Panc1 (cell line): Measurements from ENCODE around the gene MED12L. TPM values are rescaled to one million over a fixed set of nuclear protein-coding genes. Genes with fewer than 3 reads are reported as not detected.

ENCODE experiments used
- ATAC-seq: fragments of 200-7000 bp; cut with Tn5 transposase; 2 replicates; pipeline ENCODE4 v1.9.1; 2020; ENCODE audit warnings: mild to moderate bottlenecking, moderate library complexity
- BruUV-seq: library from RNA; stranded (reverse); fragments of 400-500 nt; replicated peaks from 2 replicates; lab custom pipeline; 2021; lab: Mats Ljungman, UMichigan
- CTCF ChIA-PET: fragments of 300-600 bp; sonication (Branson Sonifier 250); formaldehyde crosslinking; loops from one replicate; lab custom pipeline; 2022; ENCODE audit warnings: antibody characterized with exemption; lab: Charles Lee
- POLR2A ChIA-PET: fragments of 300-600 bp; sonication (Branson Sonifier 250); formaldehyde crosslinking; loops from one replicate; lab custom pipeline; 2022; ENCODE audit warnings: antibody characterized with exemption; lab: Charles Lee
- DNase-seq: peaks from one replicate; pipeline ENCODE4 v3.0.0-alpha.2; 2010; ENCODE audit warnings: low read depth, low spot score
- H3K27ac ChIP-seq: 2 replicates; pipeline ENCODE4 v1.5.1; 2011; ENCODE audit warnings: mild to moderate bottlenecking, low read length, inconsistent platforms
- H3K27me3 ChIP-seq: fragments of 200-500 bp; sonication (Bioruptor generic); 2 replicates; pipeline ENCODE4 v1.6.0; 2014; ENCODE audit warnings: low read length, inconsistent platforms; ENCODE audit not compliant: control insufficient read depth, insufficient read depth
- H3K36me3 ChIP-seq: fragments of 200-500 bp; sonication (Bioruptor generic); 2 replicates; pipeline ENCODE4 v1.5.1; 2014; ENCODE audit warnings: inconsistent platforms, mild to moderate bottlenecking, low read length, moderate library complexity; ENCODE audit not compliant: control insufficient read depth, insufficient read depth
- H3K4me1 ChIP-seq: 2 replicates; pipeline ENCODE4 v1.5.1; 2011; ENCODE audit warnings: inconsistent platforms, mild to moderate bottlenecking, low read length, moderate library complexity; ENCODE audit not compliant: control insufficient read depth, insufficient read depth
- H3K4me3 ChIP-seq, 2 experiments: 2 replicates each; pipeline ENCODE4 v1.5.1; 2011 to 2012; ENCODE audit warnings: low read depth in 2 of 2, low read length in 2 of 2, mild to moderate bottlenecking in 2 of 2, inconsistent platforms in 1 of 2, moderate library complexity in 1 of 2
- H3K9me3 ChIP-seq: fragments of 200-500 bp; sonication (Bioruptor generic); 2 replicates; pipeline ENCODE4 v1.5.1; 2014; ENCODE audit warnings: low read depth, mild to moderate bottlenecking, inconsistent platforms, low read length, moderate library complexity; ENCODE audit not compliant: control insufficient read depth, insufficient read depth
- POLR2AphosphoS5 ChIP-seq: IDR thresholded peaks from 2 replicates; pipeline ENCODE4 v1.6.1; 2012; ENCODE audit warnings: mild to moderate bottlenecking, low read depth, low read length, moderate library complexity
- REST ChIP-seq, 2 experiments: IDR thresholded peaks; 2 replicates each; pipeline ENCODE4 v1.6.1; 2011 to 2012; ENCODE audit warnings: low read depth in 2 of 2, control low read depth in 1 of 2, low read length in 1 of 2, mild to moderate bottlenecking in 1 of 2, moderate library complexity in 1 of 2; ENCODE audit not compliant: insufficient read depth in 1 of 2
- SIN3A ChIP-seq: IDR thresholded peaks from 2 replicates; pipeline ENCODE4 v1.6.1; 2012; ENCODE audit warnings: low read depth, mild to moderate bottlenecking, low read length, moderate library complexity, borderline replicate concordance; ENCODE audit not compliant: insufficient read depth
- TCF7L2 ChIP-seq: IDR thresholded peaks from 2 replicates; pipeline ENCODE4 v1.6.1; 2011; ENCODE audit warnings: mild to moderate bottlenecking, low read depth, low read length, inconsistent platforms
- in situ Hi-C: cut with HindIII; loops from 2 replicates; pipeline ENCODE4 v1.10.0; 2016; ENCODE audit warnings: low sequenced_read_pairs, low pct_unique_long_range_greater_than_20kb
- intact Hi-C: fragments of 100-400 bp; cut with micrococcal nuclease; formaldehyde crosslinking; loops from one replicate; pipeline ENCODE4 v1.10.0; 2022; ENCODE audit not compliant: unreplicated experiment
- total RNA-seq: library from RNA; stranded (reverse); gene quantifications from one replicate; pipeline ENCODE4 v1.2.1, GENCODE V29; 2021; ENCODE audit not compliant: unreplicated experiment
- TF ChIP-seq, protein P1 (sequence below): fragments of 450-650 bp; IDR thresholded peaks from 2 replicates; pipeline ENCODE4 v1.5.1; 2017; ENCODE audit warnings: mild to moderate bottlenecking

MED12L gene
- total RNA-seq, 1 experiment from 2014 or later, result 2.8 TPM

GRCh38 chr3:151101270-151101969 is 16.0 kb downstream of the MED12L start:
- H3K27ac ChIP-seq, result no peak overlapping the region
- ChIA-PET POLR2A (no interaction called here), CTCF (no interaction called here)
- peaks cover 6% of the 10 kb centered on the region; the same call in 1 of the 2 replicates for H3K27me3 ChIP-seq
- in situ Hi-C loops (no loop called here), intact Hi-C loops (no loop called here)
- BruUV-seq, result no TSS peak
- H3K36me3 ChIP-seq, result no peaks in the 10 kb centered on the region
- ATAC-seq (no peak), DNase-seq (no peak)
- no peaks in the 10 kb centered on the region for H3K9me3 ChIP-seq
- H3K4me1 ChIP-seq, result no peaks in the 10 kb centered on the region
- H3K4me3 ChIP-seq, result no peak overlapping the region
- TF ChIP-seq POLR2AphosphoS5 (no peak), TCF7L2 (no peak), SIN3A (no peak), REST (IDR thresholded peaks at IDR 0.05; ENCODE audit: insufficient read depth in 1 of 2, low read depth in 2 of 2, low read length in 1 of 2) (no peak)
- TF ChIP-seq, protein P1, sequence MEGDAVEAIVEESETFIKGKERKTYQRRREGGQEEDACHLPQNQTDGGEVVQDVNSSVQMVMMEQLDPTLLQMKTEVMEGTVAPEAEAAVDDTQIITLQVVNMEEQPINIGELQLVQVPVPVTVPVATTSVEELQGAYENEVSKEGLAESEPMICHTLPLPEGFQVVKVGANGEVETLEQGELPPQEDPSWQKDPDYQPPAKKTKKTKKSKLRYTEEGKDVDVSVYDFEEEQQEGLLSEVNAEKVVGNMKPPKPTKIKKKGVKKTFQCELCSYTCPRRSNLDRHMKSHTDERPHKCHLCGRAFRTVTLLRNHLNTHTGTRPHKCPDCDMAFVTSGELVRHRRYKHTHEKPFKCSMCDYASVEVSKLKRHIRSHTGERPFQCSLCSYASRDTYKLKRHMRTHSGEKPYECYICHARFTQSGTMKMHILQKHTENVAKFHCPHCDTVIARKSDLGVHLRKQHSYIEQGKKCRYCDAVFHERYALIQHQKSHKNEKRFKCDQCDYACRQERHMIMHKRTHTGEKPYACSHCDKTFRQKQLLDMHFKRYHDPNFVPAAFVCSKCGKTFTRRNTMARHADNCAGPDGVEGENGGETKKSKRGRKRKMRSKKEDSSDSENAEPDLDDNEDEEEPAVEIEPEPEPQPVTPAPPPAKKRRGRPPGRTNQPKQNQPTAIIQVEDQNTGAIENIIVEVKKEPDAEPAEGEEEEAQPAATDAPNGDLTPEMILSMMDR, result no peak

DNA sequence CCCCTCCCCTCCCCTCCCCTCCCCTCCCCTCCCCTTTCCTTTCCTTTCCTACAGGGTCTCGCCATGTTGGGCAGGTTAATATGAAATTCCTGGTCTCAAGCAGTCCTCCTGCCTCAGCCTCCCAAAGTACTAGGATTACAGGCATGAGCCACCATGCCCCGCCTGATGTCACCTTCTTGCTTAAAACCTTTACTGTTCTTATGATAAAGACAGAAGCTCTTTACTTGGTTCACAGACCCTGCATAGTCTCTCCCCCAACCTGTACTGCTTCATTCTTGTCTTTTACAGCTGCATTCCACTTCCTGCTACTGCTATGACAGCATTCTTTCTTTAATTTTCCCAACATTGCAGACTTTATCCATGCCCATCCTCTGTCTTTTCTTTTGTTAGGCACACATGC is 20.8 kb downstream of the MED12L start:
- H3K27ac ChIP-seq, result no peak overlapping the region
- 0 out of 2 replicates have a peak, but pooled peaks cover 2% of the 10 kb centered on the region for H3K27me3 ChIP-seq
- no peaks in the 10 kb centered on the region for H3K4me1 ChIP-seq
- no peak overlapping the region for H3K4me3 ChIP-seq
- POLR2A ChIA-PET, result no interaction called here
- in situ Hi-C loops (no loop called here), intact Hi-C loops (no loop called here)
- H3K36me3 ChIP-seq, result no peaks in the 10 kb centered on the region
- ATAC-seq (no peak), DNase-seq (no peak)
- no peak for TF ChIP-seq TCF7L2
- no peak for TF ChIP-seq SIN3A
- TF ChIP-seq POLR2AphosphoS5, result no peak
- TF ChIP-seq, protein P1, result no peak
- no peak for TF ChIP-seq REST (IDR thresholded peaks at IDR 0.05; ENCODE audit: insufficient read depth in 1 of 2, low read depth in 2 of 2, low read length in 1 of 2)
- no peaks in the 10 kb centered on the region for H3K9me3 ChIP-seq
- no TSS peak for BruUV-seq
- CTCF ChIA-PET, result no interaction called here
